Measurements from ENCODE around the gene SLC25A15.

DNA sequence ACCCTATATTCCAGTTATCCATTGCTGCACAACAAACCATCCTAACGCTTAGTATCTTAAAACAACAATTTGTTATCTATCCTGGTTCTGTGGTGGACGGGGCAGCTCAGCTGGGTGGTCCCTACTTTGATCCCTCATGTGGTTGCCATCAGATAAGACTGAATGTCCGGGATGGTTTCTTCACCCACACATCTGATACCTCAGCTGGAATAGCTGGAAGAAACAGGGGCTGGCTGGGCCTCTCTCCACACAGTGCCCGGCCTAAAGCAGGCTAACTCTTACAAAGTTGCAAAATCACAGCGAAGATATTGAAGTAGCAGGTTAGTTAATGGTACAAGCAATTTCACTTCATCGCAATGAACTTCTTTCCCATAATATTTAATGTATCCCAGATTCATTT lies 14.7 kb upstream of the SLC25A15 start:
- TF ChIP-seq BHLHE40 (IDR thresholded peaks at IDR 0.05; ENCODE audit: borderline replicate concordance) (no peak), ZNF384 (IDR thresholded peaks at IDR 0.05) (no peak), SP1 (IDR thresholded peaks at IDR 0.05) (no peak), TARDBP (IDR thresholded peaks at IDR 0.05) (no peak), CTBP1 (IDR thresholded peaks at IDR 0.05; ENCODE audit: borderline replicate concordance) (no peak), ARNT (IDR thresholded peaks at IDR 0.05) (no peak), FOXA1 (IDR thresholded peaks at IDR 0.05) (no peak)
- TF ChIP-seq, protein P1, sequence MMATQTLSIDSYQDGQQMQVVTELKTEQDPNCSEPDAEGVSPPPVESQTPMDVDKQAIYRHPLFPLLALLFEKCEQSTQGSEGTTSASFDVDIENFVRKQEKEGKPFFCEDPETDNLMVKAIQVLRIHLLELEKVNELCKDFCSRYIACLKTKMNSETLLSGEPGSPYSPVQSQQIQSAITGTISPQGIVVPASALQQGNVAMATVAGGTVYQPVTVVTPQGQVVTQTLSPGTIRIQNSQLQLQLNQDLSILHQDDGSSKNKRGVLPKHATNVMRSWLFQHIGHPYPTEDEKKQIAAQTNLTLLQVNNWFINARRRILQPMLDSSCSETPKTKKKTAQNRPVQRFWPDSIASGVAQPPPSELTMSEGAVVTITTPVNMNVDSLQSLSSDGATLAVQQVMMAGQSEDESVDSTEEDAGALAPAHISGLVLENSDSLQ (IDR thresholded peaks at IDR 0.05): no peak

Measured in HEK293T (cell line).